AG09319 (cell line): ENCODE measurements around the gene RPS23.

Experiments
- DNase-seq: peaks from one replicate; pipeline ENCODE4 v3.0.0-alpha.2; 2010; ENCODE audit warnings: low read depth; ENCODE audit errors: extremely low read depth
- TF ChIP-seq, protein P1 (sequence below): IDR thresholded peaks from 2 replicates; pipeline ENCODE4 v1.5.1; 2011; ENCODE audit warnings: low read depth, mild to moderate bottlenecking, inconsistent platforms, low read length, moderate library complexity

Gene RPS23

GRCh38 chr5:82301190-82301589, 23.0 kb upstream of the RPS23 start:
- no peak for DNase-seq
- TF ChIP-seq, protein P1, sequence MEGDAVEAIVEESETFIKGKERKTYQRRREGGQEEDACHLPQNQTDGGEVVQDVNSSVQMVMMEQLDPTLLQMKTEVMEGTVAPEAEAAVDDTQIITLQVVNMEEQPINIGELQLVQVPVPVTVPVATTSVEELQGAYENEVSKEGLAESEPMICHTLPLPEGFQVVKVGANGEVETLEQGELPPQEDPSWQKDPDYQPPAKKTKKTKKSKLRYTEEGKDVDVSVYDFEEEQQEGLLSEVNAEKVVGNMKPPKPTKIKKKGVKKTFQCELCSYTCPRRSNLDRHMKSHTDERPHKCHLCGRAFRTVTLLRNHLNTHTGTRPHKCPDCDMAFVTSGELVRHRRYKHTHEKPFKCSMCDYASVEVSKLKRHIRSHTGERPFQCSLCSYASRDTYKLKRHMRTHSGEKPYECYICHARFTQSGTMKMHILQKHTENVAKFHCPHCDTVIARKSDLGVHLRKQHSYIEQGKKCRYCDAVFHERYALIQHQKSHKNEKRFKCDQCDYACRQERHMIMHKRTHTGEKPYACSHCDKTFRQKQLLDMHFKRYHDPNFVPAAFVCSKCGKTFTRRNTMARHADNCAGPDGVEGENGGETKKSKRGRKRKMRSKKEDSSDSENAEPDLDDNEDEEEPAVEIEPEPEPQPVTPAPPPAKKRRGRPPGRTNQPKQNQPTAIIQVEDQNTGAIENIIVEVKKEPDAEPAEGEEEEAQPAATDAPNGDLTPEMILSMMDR: no peak

- DNase-seq: no peak
- TF ChIP-seq, protein P1: no peak
These were observed 20.5 kb upstream of the RPS23 start for GRCh38 chr5:82298668-82299067.

GRCh38 chr5:82297711-82298110, 19.6 kb upstream of the RPS23 start:
- DNase-seq: no peak
- TF ChIP-seq, protein P1: no peak

- no peak for DNase-seq
- TF ChIP-seq, protein P1: no peak
These were observed 18.8 kb upstream of the RPS23 start for GRCh38 chr5:82296929-82297328.

- no peak for DNase-seq
These were observed 17.9 kb upstream of the RPS23 start for GRCh38 chr5:82295959-82296531.

GRCh38 chr5:82295144-82295543, 17.0 kb upstream of the RPS23 start:
- no peak for DNase-seq
- TF ChIP-seq, protein P1: no peak

More at GRCh38 chr5:82295959-82296531, 17.9 kb upstream of the RPS23 start:
- TF ChIP-seq, protein P1: no peak

DNA sequence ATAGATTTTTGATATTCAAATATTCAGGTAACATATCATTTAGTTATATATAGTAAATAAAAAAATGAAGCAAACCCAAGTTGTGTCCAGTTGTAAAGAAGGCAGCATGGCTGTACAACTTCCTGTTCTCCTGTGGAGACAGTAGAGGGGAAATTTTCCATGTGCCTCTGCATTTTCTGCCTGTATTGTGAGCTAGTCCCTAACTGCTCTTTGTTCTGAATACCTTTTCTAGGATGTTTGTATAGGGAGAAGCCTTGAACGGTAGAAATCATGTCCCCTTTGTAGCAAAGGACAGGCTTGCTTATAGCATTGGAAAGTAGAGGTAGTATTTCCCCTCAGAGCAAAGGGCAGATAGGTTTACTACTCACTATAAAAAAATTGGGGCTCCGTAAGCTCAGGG, 13.3 kb upstream of the RPS23 start:
- TF ChIP-seq, protein P1: no peak
- no peak for DNase-seq
